ENCODE results near the gene PRSS56.

Gene PRSS56

GRCh38 chr2:232512602-232513001, 7.6 kb upstream of the PRSS56 start:
- H3K4me3 Mint-ChIP-seq, result no peak overlapping the region
- peaks cover 68% of the 10 kb centered on the region for H3K27me3 Mint-ChIP-seq (ENCODE audit: low read depth)
- peaks cover 33% of the 10 kb centered on the region for H3K4me1 Mint-ChIP-seq
- H3K27ac Mint-ChIP-seq, result no peak overlapping the region
- H3K36me3 Mint-ChIP-seq (ENCODE audit: low read depth), result no peaks in the 10 kb centered on the region
- no peaks in the 10 kb centered on the region for H3K9me3 Mint-ChIP-seq
- TF ChIP-seq, protein P1, sequence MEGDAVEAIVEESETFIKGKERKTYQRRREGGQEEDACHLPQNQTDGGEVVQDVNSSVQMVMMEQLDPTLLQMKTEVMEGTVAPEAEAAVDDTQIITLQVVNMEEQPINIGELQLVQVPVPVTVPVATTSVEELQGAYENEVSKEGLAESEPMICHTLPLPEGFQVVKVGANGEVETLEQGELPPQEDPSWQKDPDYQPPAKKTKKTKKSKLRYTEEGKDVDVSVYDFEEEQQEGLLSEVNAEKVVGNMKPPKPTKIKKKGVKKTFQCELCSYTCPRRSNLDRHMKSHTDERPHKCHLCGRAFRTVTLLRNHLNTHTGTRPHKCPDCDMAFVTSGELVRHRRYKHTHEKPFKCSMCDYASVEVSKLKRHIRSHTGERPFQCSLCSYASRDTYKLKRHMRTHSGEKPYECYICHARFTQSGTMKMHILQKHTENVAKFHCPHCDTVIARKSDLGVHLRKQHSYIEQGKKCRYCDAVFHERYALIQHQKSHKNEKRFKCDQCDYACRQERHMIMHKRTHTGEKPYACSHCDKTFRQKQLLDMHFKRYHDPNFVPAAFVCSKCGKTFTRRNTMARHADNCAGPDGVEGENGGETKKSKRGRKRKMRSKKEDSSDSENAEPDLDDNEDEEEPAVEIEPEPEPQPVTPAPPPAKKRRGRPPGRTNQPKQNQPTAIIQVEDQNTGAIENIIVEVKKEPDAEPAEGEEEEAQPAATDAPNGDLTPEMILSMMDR (IDR thresholded peaks at IDR 0.05; ENCODE audit: unreplicated experiment in 3 of 3), result no peak

- H3K27ac Mint-ChIP-seq, result no peak overlapping the region
- H3K27me3 Mint-ChIP-seq (ENCODE audit: low read depth), result peaks cover 70% of the 10 kb centered on the region
- peaks cover 35% of the 10 kb centered on the region for H3K4me1 Mint-ChIP-seq
- no peaks in the 10 kb centered on the region for H3K9me3 Mint-ChIP-seq
- H3K4me3 Mint-ChIP-seq, result no peak overlapping the region
- TF ChIP-seq, protein P1 (IDR thresholded peaks at IDR 0.05; ENCODE audit: unreplicated experiment in 3 of 3), result no peak
- no peaks in the 10 kb centered on the region for H3K36me3 Mint-ChIP-seq (ENCODE audit: low read depth)
Observed at GRCh38 chr2:232513353-232513752, 6.8 kb upstream of the PRSS56 start.

DNA sequence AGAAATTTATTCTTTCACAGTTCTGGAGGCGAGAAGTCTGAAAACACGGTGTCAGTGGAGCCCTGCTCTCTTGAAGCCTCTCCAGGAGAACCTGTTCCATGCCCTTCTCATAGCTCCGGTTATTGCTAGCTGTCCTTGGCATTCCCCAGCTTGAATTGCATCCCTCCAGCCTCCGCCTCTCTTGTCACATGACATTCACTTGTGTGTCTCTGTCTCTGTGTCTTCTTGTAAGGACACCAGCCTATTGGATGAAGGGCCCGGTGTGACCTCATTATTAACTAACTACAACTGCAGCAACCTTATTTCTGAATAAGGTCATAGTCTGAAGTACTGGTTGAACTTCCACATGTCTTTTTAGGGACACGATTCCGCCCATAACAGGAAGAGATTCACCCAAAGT, 4.5 kb upstream of the PRSS56 start:
- H3K4me1 Mint-ChIP-seq, result peaks cover 45% of the 10 kb centered on the region
- H3K27me3 Mint-ChIP-seq (ENCODE audit: low read depth), result peaks cover 71% of the 10 kb centered on the region
- no peaks in the 10 kb centered on the region for H3K9me3 Mint-ChIP-seq
- TF ChIP-seq, protein P1 (IDR thresholded peaks at IDR 0.05; ENCODE audit: unreplicated experiment in 3 of 3), result no peak
- H3K27ac Mint-ChIP-seq, result no peak overlapping the region
- H3K4me3 Mint-ChIP-seq, result peak overlapping the region in 1 of 3 experiments; percentile 33
- H3K36me3 Mint-ChIP-seq (ENCODE audit: low read depth), result no peaks in the 10 kb centered on the region

DNA sequence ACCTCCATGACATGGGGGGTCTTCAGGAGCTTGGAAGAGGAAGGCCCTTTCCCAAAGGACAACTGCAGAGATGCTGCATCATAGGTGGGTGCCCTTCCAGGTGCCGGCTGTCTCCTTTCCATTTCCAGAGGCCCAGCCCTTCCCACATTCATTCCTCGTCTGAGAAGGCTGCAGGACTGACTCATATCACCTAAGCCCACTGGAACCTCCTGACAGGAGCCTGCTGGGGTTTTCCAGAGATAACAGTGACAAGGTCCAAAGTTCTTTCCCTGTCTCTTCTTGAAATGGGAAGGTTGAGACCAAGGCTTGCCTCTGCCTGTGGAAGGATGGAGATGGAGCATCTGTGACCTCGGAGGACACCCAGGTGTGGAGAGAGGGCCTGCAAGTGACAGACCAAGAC, 3.6 kb upstream of the PRSS56 start:
- Mint-ChIP-seq H3K9me3 (no peaks in the 10 kb centered on the region), H3K4me3 (no peak overlapping the region), H3K36me3 (ENCODE audit: low read depth) (no peaks in the 10 kb centered on the region), H3K4me1 (peaks cover 45% of the 10 kb centered on the region), H3K27ac (no peak overlapping the region), H3K27me3 (ENCODE audit: low read depth) (peaks cover 73% of the 10 kb centered on the region)
- TF ChIP-seq, protein P1 (IDR thresholded peaks at IDR 0.05; ENCODE audit: unreplicated experiment in 3 of 3), result no peak

- H3K27ac Mint-ChIP-seq, result no peak overlapping the region
- H3K27me3 Mint-ChIP-seq (ENCODE audit: low read depth), result peaks cover 69% of the 10 kb centered on the region
- no peaks in the 10 kb centered on the region for H3K9me3 Mint-ChIP-seq
- TF ChIP-seq, protein P1 (IDR thresholded peaks at IDR 0.05; ENCODE audit: unreplicated experiment in 3 of 3), result no peak
- H3K36me3 Mint-ChIP-seq (ENCODE audit: low read depth), result no peaks in the 10 kb centered on the region
- no peak overlapping the region for H3K4me3 Mint-ChIP-seq
- peaks cover 32% of the 10 kb centered on the region for H3K4me1 Mint-ChIP-seq
Observed at GRCh38 chr2:232518844-232519243, 1.3 kb upstream of the PRSS56 start.

GRCh38 chr2:232520489-232520888, 301 bp downstream of the PRSS56 start:
- no peaks in the 10 kb centered on the region for H3K36me3 Mint-ChIP-seq (ENCODE audit: low read depth)
- peaks cover 31% of the 10 kb centered on the region for H3K4me1 Mint-ChIP-seq
- TF ChIP-seq, protein P1 (IDR thresholded peaks at IDR 0.05; ENCODE audit: unreplicated experiment in 3 of 3), result no peak

More at GRCh38 chr2:232520489-232520888, 301 bp downstream of the PRSS56 start:
- H3K27ac Mint-ChIP-seq, result no peak overlapping the region
- no peak overlapping the region for H3K4me3 Mint-ChIP-seq
- no peaks in the 10 kb centered on the region for H3K9me3 Mint-ChIP-seq
- H3K27me3 Mint-ChIP-seq (ENCODE audit: low read depth), result peaks cover 63% of the 10 kb centered on the region
